Gastroesophageal sphincter (tissue), 3 donors: Measurements from ENCODE around the gene CELF2.

Experiments used
- CTCF ChIP-seq, 4 experiments: fragments of 200-600 bp in 2 of 4; fragments of 450-650 bp in 2 of 4; sonication (generic) in 1 of 4; IDR thresholded peaks; one replicate each; pipeline ENCODE4 v1.5.1; 2017 to 2019; ENCODE audit warnings: antibody characterized with exemption in 4 of 4, mild to moderate bottlenecking in 2 of 4, moderate library complexity in 2 of 4
- POLR2A ChIP-seq, 2 donors: fragments of 450-650 bp; IDR thresholded peaks; one replicate each; pipeline ENCODE4 v1.6.1; 2017; ENCODE audit warnings: antibody characterized with exemption in 2 of 2, mild to moderate bottlenecking in 2 of 2, moderate library complexity in 1 of 2

DNA sequence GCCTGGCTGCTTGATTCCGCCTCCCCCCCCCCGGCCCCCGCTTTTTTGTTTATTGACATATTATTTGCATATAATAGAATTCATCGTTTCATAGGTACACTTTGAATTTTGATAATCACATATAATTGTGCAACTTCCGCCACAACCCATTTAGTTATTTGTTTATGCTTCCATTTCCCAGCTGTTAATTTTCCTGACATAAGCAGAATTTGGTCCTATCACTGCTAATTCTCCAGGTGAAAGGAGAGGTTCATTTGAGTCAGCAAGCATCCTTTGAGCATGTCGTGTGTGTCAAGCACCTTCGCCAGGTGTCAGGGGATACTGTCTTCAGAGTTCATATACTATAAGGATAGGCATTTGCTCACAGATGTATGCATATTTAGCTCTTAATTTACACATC is 102.2 kb downstream of the CELF2 start:
- no peak for TF ChIP-seq CTCF (IDR thresholded peaks at IDR 0.05)
- TF ChIP-seq POLR2A (IDR thresholded peaks at IDR 0.05), result no peak
